HG02798 (cell line): ENCODE data around the gene RNF224.

Source experiments
- ATAC-seq: cut with Tn5 transposase; IDR thresholded peaks from one replicate; pipeline ENCODE4 v1.9.1; 2021; ENCODE audit warnings: mild to moderate bottlenecking; ENCODE audit not compliant: unreplicated experiment, poor library complexity

The RNF224 gene

GRCh38 chr9:137225699-137226331 lies 1.5 kb upstream of the RNF224 start:
- no peak for ATAC-seq

DNA sequence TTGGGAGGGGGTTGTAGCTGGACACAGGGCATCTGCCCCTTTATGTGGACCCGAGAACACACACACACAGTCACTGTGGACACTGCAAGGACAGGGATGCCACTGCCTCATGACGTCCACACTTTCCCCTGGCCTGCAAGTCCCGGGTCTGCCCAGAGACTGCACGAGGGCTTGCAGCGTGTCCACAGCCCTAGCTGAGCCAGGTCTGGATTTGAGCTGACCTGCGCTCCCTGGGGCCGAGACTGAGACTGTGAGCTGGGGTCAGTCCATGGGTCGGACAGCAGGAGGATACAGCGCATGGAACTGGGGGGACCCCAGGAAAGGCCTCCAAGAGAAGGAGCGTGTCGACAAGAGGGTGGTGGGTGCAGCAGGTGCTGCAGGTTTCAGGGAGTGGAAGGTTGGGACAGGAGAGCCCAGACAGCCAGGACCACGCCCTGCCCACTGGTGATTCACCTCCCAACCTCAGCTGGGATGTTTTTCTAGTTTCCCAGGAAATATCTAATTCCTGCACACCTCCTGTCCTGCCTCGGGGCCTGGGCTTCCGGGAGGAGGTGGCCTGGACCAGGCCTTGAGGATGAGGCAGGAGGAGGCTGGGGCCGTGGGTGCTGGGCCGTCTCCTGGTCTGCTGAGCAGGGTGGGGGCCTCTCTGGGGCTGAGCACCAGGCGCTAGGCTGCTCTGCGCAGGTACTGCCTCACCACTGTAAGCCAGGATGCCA lies 806 bp upstream of the RNF224 start:
- ATAC-seq: no peak

GRCh38 chr9:137227853-137228505 lies 677 bp downstream of the RNF224 start:
- ATAC-seq: no peak

DNA sequence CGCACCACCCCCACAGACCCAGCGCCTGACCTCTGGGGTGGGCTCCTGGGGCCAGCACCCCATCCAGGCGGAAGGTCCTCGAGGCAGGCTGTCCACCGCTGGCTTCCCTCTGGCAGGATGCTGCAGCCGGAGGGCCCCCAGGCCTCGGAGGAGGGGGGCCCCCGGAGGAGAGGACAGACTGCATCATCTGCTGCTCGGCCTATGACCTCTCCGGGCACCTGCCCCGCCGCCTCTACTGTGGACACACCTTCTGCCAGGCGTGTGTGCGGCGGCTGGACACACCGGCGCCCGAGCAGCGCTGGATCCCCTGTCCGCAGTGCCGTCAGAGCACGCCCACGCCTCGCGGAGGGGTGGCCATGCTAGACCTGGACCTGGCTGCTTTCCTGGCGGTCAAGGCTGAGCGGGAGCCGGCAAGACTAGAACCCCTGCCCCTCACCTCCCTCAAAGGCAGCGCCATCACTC lies 1.2 kb downstream of the RNF224 start:
- ATAC-seq: no peak

DNA sequence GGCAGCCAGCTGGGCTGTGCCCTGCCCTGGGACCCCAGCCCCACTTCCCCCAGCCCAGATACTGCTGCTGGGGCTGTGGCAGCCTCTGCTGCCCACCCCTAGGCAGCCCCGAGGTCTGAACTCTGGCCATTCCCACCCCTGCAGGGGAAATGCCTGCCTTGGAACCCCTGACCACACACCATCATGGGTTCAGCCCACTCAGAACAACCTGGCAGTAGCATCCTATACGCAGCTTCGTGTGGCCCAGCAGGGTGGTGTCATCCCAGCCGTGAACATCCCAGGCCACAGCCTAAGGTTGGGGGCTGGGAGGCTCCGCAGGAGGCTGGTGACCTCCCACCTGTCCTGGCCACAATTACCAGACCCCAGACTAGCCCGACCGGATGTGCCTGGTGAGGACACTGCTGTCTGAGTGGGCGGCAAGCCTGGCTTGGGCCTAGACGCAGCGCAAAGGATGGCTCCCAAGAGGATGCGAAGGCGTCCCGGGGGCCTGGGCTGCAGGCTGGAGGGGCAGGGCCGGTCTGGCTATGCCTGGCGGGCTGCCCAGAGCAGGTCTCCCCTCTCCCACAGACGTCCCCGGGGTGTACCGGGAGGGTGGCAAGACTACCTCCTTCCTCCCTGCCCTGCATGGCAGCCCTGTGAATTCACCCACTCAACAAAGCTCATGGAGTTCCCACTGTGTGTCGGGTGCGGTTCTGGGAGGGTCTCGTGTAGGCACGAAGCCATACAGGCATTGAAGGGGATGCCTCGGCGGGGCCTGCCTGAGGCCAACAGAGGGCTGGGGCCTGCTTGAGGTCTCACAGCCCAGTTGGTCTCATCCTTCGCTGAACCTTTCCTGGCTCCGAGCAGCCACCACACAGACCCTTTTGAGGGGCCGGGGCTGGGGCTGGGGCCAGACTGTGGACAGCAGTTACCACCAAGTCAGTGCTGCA lies 1.9 kb downstream of the RNF224 start:
- ATAC-seq: no peak

DNA sequence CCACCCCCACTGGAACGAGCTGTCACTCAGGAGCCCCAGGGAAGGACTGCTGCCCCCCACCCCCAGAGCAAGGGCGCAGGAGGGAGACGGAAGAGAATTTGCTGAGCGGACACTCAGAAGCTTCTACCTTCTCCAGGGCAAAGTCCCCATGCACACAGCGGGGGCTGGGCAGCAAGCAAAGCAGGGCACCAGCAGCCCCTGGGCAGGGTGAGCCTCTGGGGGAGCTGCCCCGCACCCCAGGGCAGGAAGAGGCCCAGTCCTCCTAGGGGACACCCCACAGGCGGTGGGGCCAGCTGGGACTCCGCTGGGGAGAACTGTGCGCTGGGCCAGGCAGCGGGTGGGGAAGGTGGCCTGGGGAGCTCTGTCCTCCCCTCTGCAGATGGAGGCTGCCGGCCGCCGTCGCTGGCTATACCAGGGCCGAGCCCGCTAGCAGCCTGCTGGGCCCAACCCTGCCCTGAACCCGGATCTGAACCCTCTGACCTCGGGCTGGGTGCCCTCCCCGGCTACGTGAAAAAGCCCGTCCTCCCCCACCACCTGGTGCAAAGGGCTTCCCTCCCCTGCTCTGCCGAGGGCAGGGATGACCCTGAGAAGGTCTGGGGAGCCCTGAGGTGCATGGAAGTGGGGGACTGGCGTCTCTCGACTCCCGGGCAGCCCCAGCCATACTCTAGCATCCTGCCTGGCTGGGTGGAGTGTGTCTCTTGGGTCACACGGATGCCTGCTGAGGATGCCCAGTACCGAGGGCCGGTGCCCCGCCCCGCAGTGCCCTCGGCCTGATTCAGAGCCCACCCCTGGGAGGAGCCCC lies 2.8 kb downstream of the RNF224 start:
- no peak for ATAC-seq

DNA sequence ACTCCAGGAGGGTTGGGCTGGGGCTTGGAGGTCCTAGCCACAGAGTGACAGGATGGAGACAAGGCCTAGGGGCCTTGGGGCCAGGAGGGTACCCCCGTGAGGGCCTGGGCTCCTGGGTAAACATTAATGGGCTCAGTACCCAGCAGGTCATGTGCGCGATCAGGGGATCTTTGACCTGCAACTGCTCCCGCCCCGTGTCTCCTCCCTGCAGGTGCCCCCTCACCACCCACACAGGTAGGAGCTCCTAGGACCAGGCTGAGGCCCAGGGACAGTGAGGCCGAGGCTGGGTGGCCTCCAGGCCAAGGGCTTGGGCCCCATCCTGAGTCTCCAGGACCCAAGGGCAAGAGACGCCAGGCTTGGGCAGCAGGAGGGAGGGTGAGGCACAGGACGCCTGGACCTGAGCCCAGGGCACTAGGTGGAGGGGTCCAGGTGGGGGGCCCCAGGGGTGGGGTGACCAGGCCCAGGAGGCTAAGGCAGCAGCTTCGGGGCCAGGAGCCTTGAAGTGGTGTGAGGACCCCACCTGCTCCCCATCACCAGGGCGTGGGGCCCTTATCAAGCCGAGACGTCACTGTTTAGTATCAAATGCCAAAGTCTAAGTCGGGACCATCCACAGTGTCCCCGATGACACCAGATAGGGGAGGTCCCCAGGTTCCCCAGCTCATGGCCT lies 3.5 kb downstream of the RNF224 start, which contains the start of gene SLC34A3:
Gene SLC34A3 (plus strand): TSS at position 197 of the 667 bp plus-strand sequence. CDS start 802 bp downstream, outside the sequence.
- no peak for ATAC-seq

DNA sequence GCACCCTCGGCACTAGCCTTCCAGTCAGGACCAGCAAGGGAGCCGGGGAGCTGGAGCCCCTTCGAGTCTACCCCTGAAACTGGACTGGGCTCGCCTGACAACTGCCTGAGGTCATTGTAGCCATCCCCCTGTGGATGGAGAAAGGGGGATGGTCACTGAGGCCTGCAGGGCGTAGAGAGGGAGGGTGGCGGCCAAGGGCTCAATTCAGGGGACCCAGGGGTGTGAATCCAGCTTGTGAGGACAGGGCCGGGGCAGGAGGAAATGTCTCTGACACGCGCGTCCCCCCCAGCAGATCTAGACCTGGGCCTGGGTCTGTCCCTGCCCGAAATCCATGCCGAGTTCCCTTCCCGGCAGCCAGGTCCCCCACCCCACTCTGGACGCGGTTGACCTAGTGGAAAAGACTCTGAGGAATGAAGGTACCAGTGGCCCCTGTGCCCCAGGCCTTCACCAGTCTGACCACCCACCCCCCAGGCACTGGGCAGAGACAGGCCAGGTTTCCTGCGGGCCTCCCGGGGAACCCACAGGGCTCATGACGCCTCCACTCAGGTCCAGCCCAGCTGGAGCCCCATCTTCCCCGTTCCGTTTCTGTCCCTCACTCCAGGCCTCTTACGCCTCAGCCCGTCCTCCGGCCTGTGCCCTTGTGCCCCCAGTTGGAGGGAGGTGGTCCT lies 4.2 kb downstream of the RNF224 start:
- no peak for ATAC-seq

- ATAC-seq: no peak
Measured at GRCh38 chr9:137232101-137232500, 4.8 kb downstream of the RNF224 start.

DNA sequence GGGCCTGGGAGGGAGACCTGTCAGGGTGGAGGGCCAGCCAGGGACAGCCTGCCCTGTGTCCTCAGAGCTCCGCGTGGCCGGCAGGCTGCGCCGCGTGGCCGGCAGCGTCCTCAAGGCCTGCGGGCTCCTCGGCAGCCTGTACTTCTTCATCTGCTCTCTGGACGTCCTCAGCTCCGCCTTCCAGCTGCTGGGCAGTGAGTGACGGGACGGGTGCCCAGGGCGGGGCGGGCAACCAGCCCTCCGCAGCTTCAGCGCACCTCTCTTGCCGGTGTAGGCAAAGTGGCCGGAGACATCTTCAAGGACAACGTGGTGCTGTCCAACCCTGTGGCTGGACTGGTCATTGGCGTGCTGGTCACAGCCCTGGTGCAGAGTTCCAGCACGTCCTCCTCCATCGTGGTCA lies 5.2 kb downstream of the RNF224 start:
- no peak for ATAC-seq

DNA sequence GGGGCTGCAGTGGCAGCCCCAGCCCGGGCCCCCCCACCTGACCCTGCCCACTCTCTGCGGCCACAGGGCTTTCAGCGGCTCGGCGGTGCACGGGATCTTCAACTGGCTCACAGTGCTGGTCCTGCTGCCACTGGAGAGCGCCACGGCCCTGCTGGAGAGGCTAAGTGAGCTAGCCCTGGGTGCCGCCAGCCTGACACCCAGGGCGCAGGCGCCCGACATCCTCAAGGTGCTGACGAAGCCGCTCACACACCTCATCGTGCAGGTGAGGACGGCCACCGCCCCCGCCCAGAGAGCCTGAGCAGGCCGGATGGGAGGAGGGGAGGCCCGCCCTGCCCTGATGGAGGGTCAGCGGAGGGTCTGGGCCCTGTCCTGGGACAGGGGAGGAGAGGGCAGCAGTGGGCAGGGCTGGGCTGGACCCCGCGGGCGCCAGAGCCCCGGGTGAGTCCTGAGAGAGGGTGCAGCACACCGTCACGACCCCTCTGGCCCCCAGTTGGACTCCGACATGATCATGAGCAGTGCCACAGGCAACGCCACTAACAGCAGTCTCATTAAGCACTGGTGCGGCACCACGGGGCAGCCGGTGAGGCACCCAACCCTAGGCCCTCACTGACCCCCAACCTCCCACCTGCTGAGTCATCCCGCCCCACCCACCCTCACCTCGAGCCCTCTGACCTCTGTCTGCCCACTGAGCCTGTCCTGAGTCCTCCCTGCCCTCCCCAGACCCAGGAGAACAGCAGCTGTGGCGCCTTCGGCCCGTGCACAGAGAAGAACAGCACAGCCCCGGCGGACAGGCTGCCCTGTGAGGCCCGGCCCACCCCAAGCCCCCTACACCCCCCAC lies 6.1 kb downstream of the RNF224 start:
- no peak for ATAC-seq

GRCh38 chr9:137234055-137234697 lies 6.9 kb downstream of the RNF224 start:
- ATAC-seq: no peak

DNA sequence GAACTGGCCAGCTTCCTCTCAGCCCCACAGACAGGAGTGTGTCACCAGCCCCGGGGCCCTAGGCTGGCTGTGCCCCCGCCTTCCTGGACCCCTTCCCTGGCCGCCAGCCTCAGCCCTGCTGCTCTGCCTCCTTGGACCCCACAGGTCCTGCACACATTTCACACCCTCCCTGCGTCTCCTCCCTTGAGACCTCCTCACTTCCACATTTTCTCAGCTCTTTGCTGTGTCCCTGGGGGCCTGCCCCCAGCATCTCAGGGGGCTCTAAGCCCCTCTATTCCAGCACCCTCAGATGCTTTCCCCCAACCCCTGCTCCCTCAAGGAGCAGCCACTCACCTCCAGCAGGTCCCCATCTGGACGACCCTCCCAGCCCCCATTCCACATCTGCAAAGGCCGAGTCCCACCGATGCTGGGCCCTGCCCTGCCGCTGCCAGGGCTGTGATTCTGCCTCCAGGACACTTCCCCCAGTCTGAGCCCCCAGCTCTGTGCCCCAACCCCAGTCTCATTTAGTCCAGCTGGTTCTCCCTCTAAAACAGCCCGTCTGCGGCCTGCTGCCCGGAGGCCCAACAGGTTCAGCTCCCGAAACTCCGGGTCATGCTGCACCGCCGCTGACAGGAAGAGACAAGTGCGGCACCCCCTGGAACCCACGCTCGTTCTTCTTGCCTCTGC lies 7.6 kb downstream of the RNF224 start:
- no peak for ATAC-seq

GRCh38 chr9:137235424-137236237 lies 8.3 kb downstream of the RNF224 start:
- ATAC-seq: no peak

- ATAC-seq: peak; percentile 20
Measured at GRCh38 chr9:137236238-137236935, 9.1 kb downstream of the RNF224 start.
